Endothelial cell of umbilical vein (primary cell): ENCODE measurements around the gene BCL11B. TPM values are rescaled to one million over a fixed set of nuclear protein-coding genes. Genes with fewer than 3 reads are reported as not detected.

Experiments used
- BruUV-seq: library from RNA; stranded (reverse); fragments of 400-500 nt; replicated peaks from 2 replicates; lab custom pipeline; 2021; lab: Mats Ljungman, UMichigan
- CTCF ChIA-PET: fragments of 300-600, 350-600 bp; sonication (Branson Sonifier 250); formaldehyde crosslinking; loops from one replicate; lab custom pipeline; 2021; ENCODE audit warnings: antibody characterized with exemption, inconsistent platforms; lab: Charles Lee
- POLR2A ChIA-PET: fragments of 300-600, 350-600 bp; sonication (Branson Sonifier 250); formaldehyde crosslinking; loops from one replicate; lab custom pipeline; 2021; ENCODE audit warnings: antibody characterized with exemption, inconsistent platforms; lab: Charles Lee
- DNase-seq: peaks from one replicate; pipeline ENCODE4 v3.0.0-alpha.2; 2011; ENCODE audit warnings: low read depth, low spot score
- FAIRE-seq: peaks from 2 replicates; lab custom pipeline; 2011; peaks lifted over from hg19 to GRCh38; lab: Jason Lieb, UNC
- H2AFZ ChIP-seq: 2 replicates; pipeline ENCODE4 v1.6.0; 2012; ENCODE audit warnings: low read depth, low read length, control low read depth, inconsistent platforms
- H3K27ac ChIP-seq: 2 replicates; pipeline ENCODE4 v1.5.1; 2011; ENCODE audit warnings: low read depth, mild to moderate bottlenecking, control low read depth, low read length, moderate library complexity; ENCODE audit not compliant: insufficient read depth
- H3K27me3 ChIP-seq, 2 experiments: 2 replicates each; pipeline versions ENCODE4 v1.6.0 to v1.6.1; 2011; ENCODE audit warnings: low read length in 2 of 2, mixed read lengths in 1 of 2; ENCODE audit not compliant: control insufficient read depth in 2 of 2, insufficient read depth in 2 of 2
- H3K36me3 ChIP-seq, 2 experiments: 2 replicates in 1 of 2; 3 replicates in 1 of 2; pipeline ENCODE4 v1.5.1; 2011; ENCODE audit warnings: low read length in 2 of 2, mild to moderate bottlenecking in 1 of 2, moderate library complexity in 1 of 2; ENCODE audit not compliant: control insufficient read depth in 2 of 2, insufficient read depth in 2 of 2; ENCODE audit errors: extremely low read depth in 1 of 2
- H3K4me1 ChIP-seq: 3 replicates; pipeline ENCODE4 v1.5.1; 2011; ENCODE audit warnings: mild to moderate bottlenecking, low read length; ENCODE audit not compliant: control insufficient read depth, insufficient read depth; ENCODE audit errors: extremely low read depth
- H3K4me2 ChIP-seq: 2 replicates; pipeline ENCODE4 v1.6.1; 2011; ENCODE audit warnings: low read length, control low read depth, mixed read lengths; ENCODE audit not compliant: insufficient read depth
- H3K4me3 ChIP-seq, 3 experiments: fragments of 200-600 bp in 1 of 3; sonication (generic), shearing (Covaris generic) in 1 of 3; replicated peaks in 1 of 3; 2 replicates each; pipeline ENCODE4 v1.5.1; 2011 to 2016; ENCODE audit warnings: control low read depth in 3 of 3, low read length in 3 of 3, mild to moderate bottlenecking in 2 of 3, inconsistent platforms in 1 of 3, low read depth in 1 of 3, moderate library complexity in 1 of 3; ENCODE audit not compliant: insufficient read depth in 1 of 3
- H3K79me2 ChIP-seq: 2 replicates; pipeline ENCODE4 v1.6.0; 2012; ENCODE audit warnings: low read length, inconsistent platforms; ENCODE audit not compliant: control insufficient read depth, insufficient read depth
- H3K9ac ChIP-seq: replicated peaks from 2 replicates; pipeline ENCODE3; 2011; ENCODE audit warnings: low read length, control low read depth; ENCODE audit not compliant: insufficient read depth; ENCODE audit errors: extremely low read depth
- H3K9me1 ChIP-seq: replicated peaks from 3 replicates; pipeline ENCODE4 v1.6.0; 2011; ENCODE audit warnings: mild to moderate bottlenecking, low read length; ENCODE audit not compliant: control insufficient read depth, insufficient read depth; ENCODE audit errors: extremely low read depth
- H3K9me3 ChIP-seq: replicated peaks from 2 replicates; pipeline ENCODE4 v1.5.1; 2012; ENCODE audit warnings: low read length, inconsistent platforms; ENCODE audit not compliant: control insufficient read depth, insufficient read depth
- H4K20me1 ChIP-seq: replicated peaks from 2 replicates; pipeline ENCODE3; 2011; ENCODE audit warnings: mild to moderate bottlenecking, low read length; ENCODE audit not compliant: control insufficient read depth, insufficient read depth; ENCODE audit errors: extremely low read depth
- CTCF ChIP-seq, 2 donors: IDR thresholded peaks; 1 replicate in 1 of 2; 2 replicates in 1 of 2; pipeline ENCODE4 v1.5.1; 2011; ENCODE audit warnings: low read length in 2 of 2, mild to moderate bottlenecking in 2 of 2, moderate library complexity in 2 of 2, control low read depth in 1 of 2, inconsistent platforms in 1 of 2, low read depth in 1 of 2; ENCODE audit not compliant: insufficient read depth in 1 of 2; ENCODE audit errors: extremely low read depth in 1 of 2
- EZH2 ChIP-seq: IDR thresholded peaks from 2 replicates; pipeline ENCODE4 v1.6.1; 2012; ENCODE audit warnings: borderline replicate concordance, low read depth, mild to moderate bottlenecking, moderate library complexity, low read length, inconsistent platforms; ENCODE audit not compliant: severe bottlenecking
- FOS ChIP-seq: IDR thresholded peaks from 2 replicates; pipeline ENCODE4 v1.6.1; 2011; ENCODE audit warnings: mild to moderate bottlenecking, low read length, moderate library complexity, borderline replicate concordance; ENCODE audit not compliant: insufficient read depth
- GATA2 ChIP-seq: IDR thresholded peaks from 2 replicates; pipeline ENCODE4 v1.7.0; 2011; ENCODE audit warnings: low read depth, mild to moderate bottlenecking, moderate library complexity, mixed read lengths, low read length; ENCODE audit not compliant: insufficient read length, insufficient read depth
- JUN ChIP-seq: IDR thresholded peaks from 2 replicates; pipeline ENCODE4 v1.6.1; 2011; ENCODE audit warnings: borderline replicate concordance, low read depth; ENCODE audit not compliant: insufficient read length, insufficient read depth
- MAX ChIP-seq: IDR thresholded peaks from 2 replicates; pipeline ENCODE4 v1.6.1; 2011; ENCODE audit not compliant: insufficient read depth, insufficient read length
- MYC ChIP-seq: IDR thresholded peaks from one replicate; pipeline ENCODE4 v1.6.1; 2011; ENCODE audit warnings: mild to moderate bottlenecking, low read depth, low read length
- POLR2A ChIP-seq: IDR thresholded peaks from 2 replicates; pipeline ENCODE4 v1.6.1; 2012; ENCODE audit warnings: low read depth, mild to moderate bottlenecking, control low read depth, low read length
- POLR2AphosphoS5 ChIP-seq: IDR thresholded peaks from 2 replicates; pipeline ENCODE4 v1.6.1; 2012; ENCODE audit warnings: low read depth, mild to moderate bottlenecking, control low read depth, low read length, moderate library complexity; ENCODE audit not compliant: insufficient read depth
- dilution Hi-C: fragments of 300-500 bp; cut with MboI; formaldehyde crosslinking; loops from one replicate; pipeline ENCODE4 v1.15.0; 2019; ENCODE audit warnings: low sequenced_read_pairs; ENCODE audit not compliant: extremely low pct_ligation_motif_present
- intact Hi-C: fragments of 100-400 bp; cut with micrococcal nuclease; formaldehyde crosslinking; loops from one replicate; pipeline ENCODE4 v1.10.0; 2022
- polyA plus RNA-seq, 4 experiments: library from polyadenylated mRNA; depleted of rRNA in 3 of 4; stranded (reverse) in 3 of 4; unstranded in 1 of 4; fragments of >200 nt; gene quantifications; 2 replicates each; pipeline versions ENCODE4 v1.2.1 to v1.2.3, GENCODE V29; 2011 to 2012; ENCODE audit warnings: missing spikeins in 1 of 4
- total RNA-seq: library from RNA; stranded (reverse); gene quantifications from 2 replicates; pipeline ENCODE4 v1.2.3, GENCODE V29; 2021

BCL11B gene
- total and polyA plus RNA-seq, 2 donors (not counting 3 experiments of a cell fraction or from before 2014, with no cell fraction given) = 0.03 to 0.07 TPM

GRCh38 chr14:99288948-99289347, 17.0 kb upstream of the BCL11B start:
- intact Hi-C loops (no loop called here), dilution Hi-C loops (no loop called here)
- no peaks in the 10 kb centered on the region for H3K9me1 ChIP-seq
- no peak overlapping the region for H3K4me2 ChIP-seq
- CTCF ChIA-PET = interaction anchor here (1.2 kb wide), 1 partner anchor 23 kb away, joined by 4 read pairs; no protein-coding TSS in a partner anchor
- no peaks in the 10 kb centered on the region for H3K36me3 ChIP-seq
- H3K4me1 ChIP-seq = no peaks in the 10 kb centered on the region
- no peak overlapping the region for H2AFZ ChIP-seq
- H3K9ac ChIP-seq = no peak overlapping the region
- FAIRE-seq (no peak), DNase-seq (no peak)
- H3K27ac ChIP-seq = no peak overlapping the region
- POLR2A ChIA-PET = no interaction called here
- H3K9me3 ChIP-seq = no peaks in the 10 kb centered on the region
- no TSS peak for BruUV-seq
- TF ChIP-seq JUN (no peak), CTCF (IDR thresholded peaks at IDR 0.05; ENCODE audit: extremely low read depth in 1 of 2, insufficient read depth in 1 of 2, low read depth in 1 of 2, low read length in 2 of 2) (no peak), FOS (no peak), POLR2A (no peak), MAX (no peak), MYC (no peak), EZH2 (no peak), GATA2 (no peak), POLR2AphosphoS5 (no peak)
- no peaks in the 10 kb centered on the region for H3K79me2 ChIP-seq
- H3K27me3 ChIP-seq = no peaks in the 10 kb centered on the region
- no peaks in the 10 kb centered on the region for H4K20me1 ChIP-seq
- H3K4me3 ChIP-seq = no peak overlapping the region
